ENCODE measurements around the gene CLCNKA.

DNA sequence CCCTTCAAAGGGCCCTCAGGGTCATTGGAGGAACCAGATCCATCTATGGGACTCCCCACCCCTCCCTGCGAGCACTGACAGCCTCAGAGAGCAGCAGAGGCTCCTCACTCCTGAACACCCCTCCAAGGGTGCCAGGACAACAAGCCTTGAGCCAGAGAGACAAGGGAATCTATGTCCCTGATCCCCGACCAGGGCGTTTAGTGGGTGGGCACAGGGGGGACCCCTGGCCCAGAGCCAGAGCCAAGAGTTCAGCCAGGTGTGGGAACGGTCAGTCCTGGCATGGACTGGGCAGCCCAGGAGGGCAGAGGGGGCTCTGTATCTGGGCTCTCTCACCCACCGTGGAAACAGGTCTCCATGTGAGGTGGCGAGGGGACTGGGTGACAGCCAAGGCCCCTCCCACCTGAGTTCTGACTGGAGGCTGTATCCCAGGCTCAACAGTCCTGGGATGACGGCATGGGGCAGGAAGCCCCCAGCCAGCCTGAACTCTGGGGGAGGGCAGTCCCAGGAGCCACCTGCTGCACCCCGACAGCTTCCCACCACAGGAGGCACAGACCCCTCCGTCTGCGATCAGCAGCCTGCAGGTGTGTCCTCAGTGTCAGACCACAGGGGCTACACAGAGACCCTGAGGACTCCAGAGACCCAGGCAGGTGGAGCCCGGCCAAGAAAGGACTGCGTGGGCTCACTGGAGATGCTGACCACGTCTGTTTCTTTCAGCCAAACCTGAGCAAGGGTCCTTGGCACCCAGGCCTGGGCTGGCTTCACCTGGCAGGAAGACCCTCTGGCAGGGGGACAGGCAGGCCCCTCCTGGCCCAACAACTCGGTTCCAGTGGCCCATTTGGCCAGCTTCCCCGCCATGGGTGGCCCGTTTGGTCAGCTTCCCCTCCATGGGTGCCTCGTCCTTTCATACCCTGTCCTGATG lies 29.0 kb upstream of the CLCNKA start:
- TF ChIP-seq, protein P1, sequence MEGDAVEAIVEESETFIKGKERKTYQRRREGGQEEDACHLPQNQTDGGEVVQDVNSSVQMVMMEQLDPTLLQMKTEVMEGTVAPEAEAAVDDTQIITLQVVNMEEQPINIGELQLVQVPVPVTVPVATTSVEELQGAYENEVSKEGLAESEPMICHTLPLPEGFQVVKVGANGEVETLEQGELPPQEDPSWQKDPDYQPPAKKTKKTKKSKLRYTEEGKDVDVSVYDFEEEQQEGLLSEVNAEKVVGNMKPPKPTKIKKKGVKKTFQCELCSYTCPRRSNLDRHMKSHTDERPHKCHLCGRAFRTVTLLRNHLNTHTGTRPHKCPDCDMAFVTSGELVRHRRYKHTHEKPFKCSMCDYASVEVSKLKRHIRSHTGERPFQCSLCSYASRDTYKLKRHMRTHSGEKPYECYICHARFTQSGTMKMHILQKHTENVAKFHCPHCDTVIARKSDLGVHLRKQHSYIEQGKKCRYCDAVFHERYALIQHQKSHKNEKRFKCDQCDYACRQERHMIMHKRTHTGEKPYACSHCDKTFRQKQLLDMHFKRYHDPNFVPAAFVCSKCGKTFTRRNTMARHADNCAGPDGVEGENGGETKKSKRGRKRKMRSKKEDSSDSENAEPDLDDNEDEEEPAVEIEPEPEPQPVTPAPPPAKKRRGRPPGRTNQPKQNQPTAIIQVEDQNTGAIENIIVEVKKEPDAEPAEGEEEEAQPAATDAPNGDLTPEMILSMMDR (IDR thresholded peaks at IDR 0.05; ENCODE audit: low read depth, low read length), result no peak
- no peak for TF ChIP-seq EZH2phosphoT487 (IDR thresholded peaks at IDR 0.05; ENCODE audit: low read depth)

Measured in OCI-LY3 (cell line).